DMS 273 (cell line): ENCODE measurements around the gene PLEKHG3.

ENCODE experiments used
- DNase-seq: peaks from one replicate; lab custom pipeline; 2025; ENCODE audit not compliant: unreplicated experiment; lab: John Stamatoyannopoulos, UW

PLEKHG3 gene

GRCh38 chr14:64777461-64777860, 73.2 kb downstream of the PLEKHG3 start:
- DNase-seq = no peak

- DNase-seq = peak; percentile 30
Measured at GRCh38 chr14:64778104-64778754, 74.0 kb downstream of the PLEKHG3 start.

- DNase-seq = peak; percentile 33
Measured at GRCh38 chr14:64779472-64779871, 75.2 kb downstream of the PLEKHG3 start.

GRCh38 chr14:64782196-64782595, 78.0 kb downstream of the PLEKHG3 start:
- no peak for DNase-seq

GRCh38 chr14:64784006-64784405, 79.8 kb downstream of the PLEKHG3 start:
- no peak for DNase-seq

GRCh38 chr14:64786296-64787149, 82.3 kb downstream of the PLEKHG3 start:
- no peak for DNase-seq

GRCh38 chr14:64787619-64788018, 83.4 kb downstream of the PLEKHG3 start:
- DNase-seq = no peak

GRCh38 chr14:64788706-64789105, 84.5 kb downstream of the PLEKHG3 start:
- DNase-seq = peak; percentile 70

GRCh38 chr14:64789696-64790095, 85.5 kb downstream of the PLEKHG3 start:
- no peak for DNase-seq

GRCh38 chr14:64790478-64790877, 86.3 kb downstream of the PLEKHG3 start:
- no peak for DNase-seq

- DNase-seq = peak; percentile 14
Measured at GRCh38 chr14:64792231-64792630, 88.0 kb downstream of the PLEKHG3 start.

- DNase-seq = no peak
Measured at GRCh38 chr14:64792871-64793560, 88.8 kb downstream of the PLEKHG3 start.

- DNase-seq = no peak
Measured at GRCh38 chr14:64795211-64795610, 91.0 kb downstream of the PLEKHG3 start.

GRCh38 chr14:64795921-64796320, 91.7 kb downstream of the PLEKHG3 start:
- no peak for DNase-seq

- no peak for DNase-seq
Measured at GRCh38 chr14:64796369-64796768, 92.1 kb downstream of the PLEKHG3 start.

- DNase-seq = no peak
Measured at GRCh38 chr14:64799555-64799954, 95.3 kb downstream of the PLEKHG3 start.
